Gastroesophageal sphincter (tissue), 4 donors: Measurements from ENCODE around the gene TNC. TPM values are rescaled to one million over a fixed set of nuclear protein-coding genes. Genes with fewer than 3 reads are reported as not detected.
A peak's percentile ranks its signal among the peaks of the same experiment; 100 is the strongest.

Experiments
- ATAC-seq: fragments of 150-250 bp; one replicate; pipeline ENCODE4 v1.9.1; 2016; ENCODE audit warnings: mild to moderate bottlenecking, moderate library complexity
- H3K27ac ChIP-seq, 4 donors: fragments of 200-600 bp; sonication (generic) in 3 of 4; 1 replicate in 3 of 4; 2 replicates in 1 of 4; pipeline ENCODE4 v1.5.1; 2016 to 2019
- H3K27me3 ChIP-seq: fragments of 200-600 bp; sonication (generic); one replicate; pipeline ENCODE4 v1.5.1; 2019
- H3K36me3 ChIP-seq, 2 donors: fragments of 200-600 bp; sonication (generic); one replicate each; pipeline ENCODE4 v1.5.1; 2019; ENCODE audit warnings: control low read depth in 1 of 2
- H3K4me1 ChIP-seq, 3 donors: fragments of 200-600 bp; sonication (generic); 1 replicate in 2 of 3; 2 replicates in 1 of 3; pipeline ENCODE4 v1.5.1; 2016 to 2019; ENCODE audit warnings: control low read depth in 2 of 3
- H3K4me3 ChIP-seq, 2 donors: fragments of 200-600 bp; sonication (generic); one replicate each; pipeline ENCODE4 v1.5.1; 2019; ENCODE audit warnings: mild to moderate bottlenecking in 1 of 2, moderate library complexity in 1 of 2
- H3K9me3 ChIP-seq, 3 donors: fragments of 200-600 bp; sonication (generic); one replicate each; pipeline ENCODE4 v1.5.1; 2017 to 2019; ENCODE audit warnings: control low read depth in 2 of 3
- EP300 ChIP-seq: sonication (generic); formaldehyde crosslinking; IDR thresholded peaks from one replicate; pipeline ENCODE4 v1.6.1; 2017; ENCODE audit warnings: antibody characterized with exemption, mild to moderate bottlenecking
- POLR2A ChIP-seq, 2 donors: fragments of 450-650 bp; IDR thresholded peaks; one replicate each; pipeline ENCODE4 v1.6.1; 2017; ENCODE audit warnings: antibody characterized with exemption in 2 of 2, mild to moderate bottlenecking in 2 of 2, moderate library complexity in 1 of 2
- POLR2AphosphoS5 ChIP-seq: sonication (generic); formaldehyde crosslinking; IDR thresholded peaks from one replicate; pipeline ENCODE4 v1.6.1; 2017; ENCODE audit warnings: antibody characterized with exemption
- WGBS, 2 donors: methylation state at CpG; one replicate each; pipeline ENCODE4 v1.1.5; 2018; ENCODE audit warnings: low coverage in 1 of 2; 5-methylcytosine and 5-hydroxymethylcytosine counted together
- total RNA-seq, 4 donors: library from RNA; depleted of rRNA; stranded (reverse); fragments of >200 nt; gene quantifications; one replicate each; pipeline ENCODE4 v1.1.0, GENCODE V29; 2016
- TF ChIP-seq, protein P1 (sequence below), 4 experiments: fragments of 200-600 bp in 2 of 4; fragments of 450-650 bp in 2 of 4; sonication (generic) in 1 of 4; IDR thresholded peaks; one replicate each; pipeline ENCODE4 v1.5.1; 2017 to 2019; ENCODE audit warnings: antibody characterized with exemption in 4 of 4, mild to moderate bottlenecking in 2 of 4, moderate library complexity in 2 of 4

Gene TNC
- total RNA-seq, 4 donors from 2014 or later = 194 to 799 (median 466) TPM

DNA sequence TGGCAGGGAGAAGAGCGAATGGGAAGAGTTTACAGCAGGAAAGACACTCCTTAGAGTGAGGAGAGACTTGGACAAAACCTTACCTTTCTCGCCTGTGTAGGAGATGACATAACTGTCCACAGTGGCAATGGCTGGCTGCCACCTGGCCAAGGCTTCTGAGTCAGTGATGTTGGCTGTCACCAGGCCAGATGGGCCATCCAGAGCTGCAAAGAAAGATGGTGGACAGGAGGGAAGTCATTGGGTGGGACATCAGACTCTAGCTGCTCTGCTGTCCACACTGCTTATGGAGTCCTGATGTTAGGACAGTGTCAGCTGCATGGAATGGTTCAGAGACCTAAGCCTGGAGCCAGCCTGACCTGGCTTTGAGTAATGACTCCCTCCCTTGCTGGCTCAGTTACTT lies 79.8 kb downstream of the TNC start:
- Histone ChIP-seq H3K9me3 (no peaks in the 10 kb centered on the region), H3K27ac (peak overlapping the region; percentile 29 to 75 (median 49)), H3K36me3 (peaks cover 0 to 17% of the 10 kb centered on the region in 2 donors), H3K4me1 (peaks cover 8 to 63% (median 11%) of the 10 kb centered on the region in 3 donors), H3K4me3 (no peak overlapping the region), H3K27me3 (no peaks in the 10 kb centered on the region)
- no peak for ATAC-seq
- no peak for TF ChIP-seq POLR2A (IDR thresholded peaks at IDR 0.05)
- no peak for TF ChIP-seq EP300
- TF ChIP-seq, protein P1, sequence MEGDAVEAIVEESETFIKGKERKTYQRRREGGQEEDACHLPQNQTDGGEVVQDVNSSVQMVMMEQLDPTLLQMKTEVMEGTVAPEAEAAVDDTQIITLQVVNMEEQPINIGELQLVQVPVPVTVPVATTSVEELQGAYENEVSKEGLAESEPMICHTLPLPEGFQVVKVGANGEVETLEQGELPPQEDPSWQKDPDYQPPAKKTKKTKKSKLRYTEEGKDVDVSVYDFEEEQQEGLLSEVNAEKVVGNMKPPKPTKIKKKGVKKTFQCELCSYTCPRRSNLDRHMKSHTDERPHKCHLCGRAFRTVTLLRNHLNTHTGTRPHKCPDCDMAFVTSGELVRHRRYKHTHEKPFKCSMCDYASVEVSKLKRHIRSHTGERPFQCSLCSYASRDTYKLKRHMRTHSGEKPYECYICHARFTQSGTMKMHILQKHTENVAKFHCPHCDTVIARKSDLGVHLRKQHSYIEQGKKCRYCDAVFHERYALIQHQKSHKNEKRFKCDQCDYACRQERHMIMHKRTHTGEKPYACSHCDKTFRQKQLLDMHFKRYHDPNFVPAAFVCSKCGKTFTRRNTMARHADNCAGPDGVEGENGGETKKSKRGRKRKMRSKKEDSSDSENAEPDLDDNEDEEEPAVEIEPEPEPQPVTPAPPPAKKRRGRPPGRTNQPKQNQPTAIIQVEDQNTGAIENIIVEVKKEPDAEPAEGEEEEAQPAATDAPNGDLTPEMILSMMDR (IDR thresholded peaks at IDR 0.05) = no peak
- no peak for TF ChIP-seq POLR2AphosphoS5
- 64 to 83% methylated on average over 2 of the region's 2 CpGs for WGBS, 2 donors

DNA sequence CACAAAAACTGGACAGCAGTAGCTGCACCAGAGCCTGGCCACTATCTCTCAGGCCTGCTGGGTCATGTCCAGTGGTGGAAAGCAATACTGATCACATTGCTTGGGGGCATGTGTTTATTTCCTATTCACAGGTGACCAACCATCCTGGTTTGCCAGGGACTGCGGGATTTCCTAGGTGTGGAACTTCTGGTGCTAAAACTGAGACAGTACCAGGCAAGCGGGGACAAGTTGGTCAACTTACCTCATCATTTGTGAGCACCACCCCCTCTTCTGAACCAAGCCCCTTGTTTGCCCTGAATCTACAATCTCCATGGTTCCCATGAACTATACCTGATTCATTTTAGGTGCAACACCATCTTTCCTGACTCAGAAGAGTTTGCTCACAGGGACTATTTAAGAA lies 81.3 kb downstream of the TNC start:
- Histone ChIP-seq H3K4me1 (peaks cover 8 to 57% (median 11%) of the 10 kb centered on the region in 3 donors), H3K27ac (peak overlapping the region; percentile 62 to 75 (median 71)), H3K9me3 (no peaks in the 10 kb centered on the region), H3K36me3 (peaks cover 0 to 26% of the 10 kb centered on the region in 2 donors), H3K27me3 (no peaks in the 10 kb centered on the region), H3K4me3 (no peak overlapping the region)
- no peak for ATAC-seq
- TF ChIP-seq, protein P1 (IDR thresholded peaks at IDR 0.05) = no peak
- TF ChIP-seq POLR2AphosphoS5 = no peak
- no peak for TF ChIP-seq EP300
- TF ChIP-seq POLR2A (IDR thresholded peaks at IDR 0.05) = no peak
- no CpG with 5 or more reads among the region's 2 CpGs for WGBS, 2 donors

DNA sequence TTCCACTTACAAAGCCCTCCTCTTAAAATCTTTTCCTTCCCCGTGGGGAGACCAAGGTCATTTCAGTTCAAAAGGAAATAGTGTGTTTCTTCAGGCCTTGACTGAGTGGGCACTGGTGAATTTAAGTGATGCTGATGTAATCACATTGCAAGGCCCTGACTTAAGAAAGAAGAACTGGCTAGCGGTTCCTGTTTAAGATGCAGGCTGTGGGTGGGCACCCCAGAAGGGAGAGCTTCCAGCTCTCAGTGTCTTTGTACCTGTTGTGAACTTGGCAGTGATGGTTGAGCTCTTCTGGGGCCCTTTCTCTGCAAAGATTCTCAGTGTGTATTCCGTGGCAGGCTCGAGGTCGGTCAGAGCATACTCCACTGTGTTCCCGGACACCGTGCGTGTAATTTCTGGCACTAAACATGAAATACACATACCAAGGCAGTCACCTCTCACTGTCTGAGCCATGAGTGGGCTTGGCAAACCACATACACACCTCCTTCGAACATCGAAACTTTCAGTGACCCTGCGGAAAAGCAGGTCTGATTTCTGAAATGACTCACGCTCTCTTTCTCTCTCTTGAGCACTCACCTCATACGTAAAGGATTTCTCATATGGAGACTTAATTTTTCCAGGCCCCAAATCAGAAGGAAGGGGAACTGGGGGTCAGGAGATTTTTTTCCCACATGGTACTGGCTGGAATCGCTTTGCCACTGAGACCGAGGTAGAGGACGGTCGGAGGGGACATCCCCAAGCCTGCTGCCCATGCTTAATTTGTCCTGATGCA lies 81.9 kb downstream of the TNC start:
- WGBS, 2 donors = 68 to 75% methylated on average over 10 to 14 of the region's 17 CpGs
- H3K4me1 ChIP-seq = peaks cover 8 to 57% (median 11%) of the 10 kb centered on the region in 3 donors
- peak overlapping the region; percentile 62 to 75 (median 71) for H3K27ac ChIP-seq
- no peaks in the 10 kb centered on the region for H3K9me3 ChIP-seq
- H3K36me3 ChIP-seq = peaks cover 0 to 29% of the 10 kb centered on the region in 2 donors
- H3K4me3 ChIP-seq = no peak overlapping the region
- peak; percentile 67 for ATAC-seq
- TF ChIP-seq POLR2AphosphoS5 (peak; percentile 79), POLR2A (IDR thresholded peaks at IDR 0.05) (no peak)
- no peaks in the 10 kb centered on the region for H3K27me3 ChIP-seq

DNA sequence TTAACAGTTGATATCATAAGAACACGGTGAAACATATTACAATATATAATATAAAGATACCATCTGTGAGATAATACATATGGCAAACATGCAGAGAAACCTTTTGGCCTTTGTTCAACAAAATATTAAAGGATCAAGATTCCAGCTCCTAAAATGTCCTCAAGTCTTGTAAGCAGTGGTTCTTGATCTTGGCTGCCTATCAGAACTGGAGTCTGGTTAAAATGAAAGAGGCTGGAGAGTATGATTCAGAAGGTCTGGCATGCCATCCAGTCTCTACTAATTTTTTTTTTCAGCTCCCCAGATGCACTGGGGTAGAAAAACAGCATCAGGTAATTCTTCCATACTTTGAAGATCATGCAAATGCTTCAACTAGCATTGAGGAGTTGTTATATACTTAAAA lies 83.2 kb downstream of the TNC start:
- WGBS, 2 donors = 50% methylated on average over 1 of the region's 1 CpG
- H3K27ac ChIP-seq = peak overlapping the region; percentile 62 to 75 (median 71)
- peaks cover 8 to 49% (median 11%) of the 10 kb centered on the region in 3 donors for H3K4me1 ChIP-seq
- peaks cover 0 to 32% of the 10 kb centered on the region in 2 donors for H3K36me3 ChIP-seq
- no peaks in the 10 kb centered on the region for H3K9me3 ChIP-seq
- no peaks in the 10 kb centered on the region for H3K27me3 ChIP-seq
- TF ChIP-seq, protein P1 (IDR thresholded peaks at IDR 0.05) = no peak
- peak; percentile 67 for TF ChIP-seq POLR2AphosphoS5
- H3K4me3 ChIP-seq = no peak overlapping the region
- peak; percentile 52 for ATAC-seq

DNA sequence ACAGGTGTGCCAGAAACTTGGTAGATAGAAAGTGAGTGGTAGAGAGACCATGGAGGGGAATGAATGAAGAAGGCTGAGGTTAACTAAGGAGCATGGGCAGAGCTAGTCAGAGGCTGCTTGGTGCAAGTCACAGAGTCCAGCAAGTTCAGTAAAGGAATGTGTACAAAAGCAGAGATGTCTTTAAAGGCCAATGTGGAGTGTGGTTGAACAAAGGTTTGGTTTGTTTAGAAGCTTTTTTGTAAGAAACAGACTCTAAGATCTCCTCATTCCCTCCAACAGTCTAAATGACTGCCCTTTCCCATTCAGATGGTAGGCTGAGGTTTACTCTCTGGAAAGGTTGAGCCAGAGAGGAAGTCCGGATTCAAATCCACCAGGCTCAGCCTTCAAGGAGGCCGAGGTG lies 84.2 kb downstream of the TNC start:
- no peak for ATAC-seq
- Histone ChIP-seq H3K9me3 (no peaks in the 10 kb centered on the region), H3K36me3 (peaks cover 0 to 41% of the 10 kb centered on the region in 2 donors), H3K4me1 (peaks cover 8 to 41% (median 8%) of the 10 kb centered on the region in 3 donors), H3K27me3 (no peaks in the 10 kb centered on the region), H3K4me3 (no peak overlapping the region), H3K27ac (peak overlapping the region; percentile 6 to 75 (median 36))
- TF ChIP-seq EP300 (no peak), POLR2A (IDR thresholded peaks at IDR 0.05) (no peak), POLR2AphosphoS5 (no peak)
- TF ChIP-seq, protein P1 (IDR thresholded peaks at IDR 0.05) = no peak
- WGBS, 2 donors = 86 to 93% methylated on average over 2 of the region's 2 CpGs
